Peyer's patch (tissue), 4 donors: ENCODE results near the gene PNPLA3. TPM values are rescaled to one million over a fixed set of nuclear protein-coding genes. Genes with fewer than 3 reads are reported as not detected.

Source experiments
- DNase-seq, 3 donors: peaks; one replicate each; pipeline ENCODE4 v3.0.0-alpha.2; 2017 to 2019
- H3K27ac ChIP-seq, 4 donors: fragments of 200-600 bp; sonication (generic); one replicate each; pipeline ENCODE4 v1.5.1; 2016 to 2019
- H3K27me3 ChIP-seq, 2 donors: fragments of 200-600 bp; sonication (generic); one replicate each; pipeline ENCODE4 v1.5.1; 2019
- H3K36me3 ChIP-seq, 3 donors: fragments of 200-600 bp; sonication (generic); one replicate each; pipeline ENCODE4 v1.5.1; 2016 to 2019
- H3K4me1 ChIP-seq, 4 donors: fragments of 200-600 bp; sonication (generic); one replicate each; pipeline ENCODE4 v1.5.1; 2016 to 2019
- H3K4me3 ChIP-seq, 4 donors: fragments of 200-600 bp; sonication (generic); 1 replicate in 3 of 4; 2 replicates in 1 of 4; pipeline ENCODE4 v1.5.1; 2016 to 2019; ENCODE audit warnings: mild to moderate bottlenecking in 1 of 4
- H3K9me3 ChIP-seq, 4 donors: fragments of 200-600 bp; sonication (generic); one replicate each; pipeline ENCODE4 v1.5.1; 2016 to 2019; ENCODE audit warnings: mild to moderate bottlenecking in 1 of 4
- POLR2A ChIP-seq, 2 donors: fragments of 450-650 bp; IDR thresholded peaks; one replicate each; pipeline ENCODE4 v1.5.1; 2017; ENCODE audit warnings: antibody characterized with exemption in 2 of 2, mild to moderate bottlenecking in 2 of 2, moderate library complexity in 2 of 2
- total RNA-seq, 4 donors: library from RNA; depleted of rRNA; stranded (reverse); fragments of >200 nt; gene quantifications; one replicate each; pipeline ENCODE4 v1.1.0, GENCODE V29; 2016
- TF ChIP-seq, protein P1 (sequence below), 6 experiments: fragments of 450-650 bp in 4 of 6; fragments of 200-600 bp in 2 of 6; sonication (generic) in 1 of 6; IDR thresholded peaks; one replicate each; pipeline ENCODE4 v1.5.1; 2017 to 2019; ENCODE audit warnings: antibody characterized with exemption in 6 of 6, mild to moderate bottlenecking in 3 of 6, moderate library complexity in 1 of 6

The PNPLA3 gene
- total RNA-seq, 4 donors from 2014 or later, result 0.80 to 6.6 (median 2.5) TPM

DNA sequence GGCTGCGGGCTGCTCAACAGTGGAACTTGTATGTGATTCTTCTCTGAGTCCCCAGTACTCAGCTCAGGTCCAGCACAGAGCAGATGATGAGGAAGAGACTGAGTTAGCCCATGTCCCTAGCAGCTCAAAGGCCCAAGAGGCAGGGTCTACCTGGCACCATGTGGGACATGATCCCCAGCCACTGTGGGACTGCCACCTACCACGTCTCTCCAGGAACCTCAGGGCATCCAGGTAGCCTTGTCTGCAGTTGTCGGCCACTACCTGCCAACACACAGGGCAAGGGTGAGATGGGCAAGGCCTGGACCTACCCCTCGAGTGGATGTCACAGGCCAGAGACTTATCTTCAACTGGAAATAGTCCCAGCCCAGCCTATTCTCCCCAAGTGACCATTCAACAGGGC is 36.2 kb upstream of the PNPLA3 start:
- Histone ChIP-seq H3K4me3 (no peak overlapping the region), H3K9me3 (no peaks in the 10 kb centered on the region)
- DNase-seq, result no peak

DNA sequence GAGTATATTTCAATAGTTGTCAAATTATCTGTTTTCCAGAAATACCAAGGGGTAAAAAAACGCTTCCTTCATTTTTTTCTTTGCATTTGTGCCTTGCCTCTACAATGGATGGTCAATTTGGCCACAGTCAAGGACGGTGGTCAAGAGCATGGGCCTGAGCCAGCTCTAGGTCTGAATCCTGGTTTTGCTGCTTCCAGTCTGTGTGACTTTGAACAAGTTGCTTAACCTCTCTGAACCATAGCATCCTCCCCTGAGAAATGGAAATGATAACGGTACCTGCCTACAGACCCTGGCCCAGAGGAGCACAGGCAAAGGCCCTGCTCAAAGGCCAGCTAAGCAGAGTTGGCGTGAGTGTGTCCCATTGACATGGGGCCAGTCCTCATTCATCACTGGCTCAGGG is 34.9 kb upstream of the PNPLA3 start:
- Histone ChIP-seq H3K27ac (no peak overlapping the region), H3K4me1 (no peaks in the 10 kb centered on the region), H3K27me3 (peaks cover 0 to 18% of the 10 kb centered on the region in 2 donors), H3K36me3 (no peaks in the 10 kb centered on the region), H3K4me3 (no peak overlapping the region), H3K9me3 (no peaks in the 10 kb centered on the region)
- DNase-seq, result no peak
- TF ChIP-seq, protein P1, sequence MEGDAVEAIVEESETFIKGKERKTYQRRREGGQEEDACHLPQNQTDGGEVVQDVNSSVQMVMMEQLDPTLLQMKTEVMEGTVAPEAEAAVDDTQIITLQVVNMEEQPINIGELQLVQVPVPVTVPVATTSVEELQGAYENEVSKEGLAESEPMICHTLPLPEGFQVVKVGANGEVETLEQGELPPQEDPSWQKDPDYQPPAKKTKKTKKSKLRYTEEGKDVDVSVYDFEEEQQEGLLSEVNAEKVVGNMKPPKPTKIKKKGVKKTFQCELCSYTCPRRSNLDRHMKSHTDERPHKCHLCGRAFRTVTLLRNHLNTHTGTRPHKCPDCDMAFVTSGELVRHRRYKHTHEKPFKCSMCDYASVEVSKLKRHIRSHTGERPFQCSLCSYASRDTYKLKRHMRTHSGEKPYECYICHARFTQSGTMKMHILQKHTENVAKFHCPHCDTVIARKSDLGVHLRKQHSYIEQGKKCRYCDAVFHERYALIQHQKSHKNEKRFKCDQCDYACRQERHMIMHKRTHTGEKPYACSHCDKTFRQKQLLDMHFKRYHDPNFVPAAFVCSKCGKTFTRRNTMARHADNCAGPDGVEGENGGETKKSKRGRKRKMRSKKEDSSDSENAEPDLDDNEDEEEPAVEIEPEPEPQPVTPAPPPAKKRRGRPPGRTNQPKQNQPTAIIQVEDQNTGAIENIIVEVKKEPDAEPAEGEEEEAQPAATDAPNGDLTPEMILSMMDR (IDR thresholded peaks at IDR 0.05), result no peak
- TF ChIP-seq POLR2A (IDR thresholded peaks at IDR 0.05), result no peak

More for the DNA sequence above, 36.2 kb upstream of the PNPLA3 start:
- no peaks in the 10 kb centered on the region for H3K4me1 ChIP-seq
- no peaks in the 10 kb centered on the region for H3K36me3 ChIP-seq
- TF ChIP-seq POLR2A (IDR thresholded peaks at IDR 0.05), result no peak
- TF ChIP-seq, protein P1 (IDR thresholded peaks at IDR 0.05), result no peak
- H3K27ac ChIP-seq, result no peak overlapping the region
- peaks cover 0 to 18% of the 10 kb centered on the region in 2 donors for H3K27me3 ChIP-seq

DNA sequence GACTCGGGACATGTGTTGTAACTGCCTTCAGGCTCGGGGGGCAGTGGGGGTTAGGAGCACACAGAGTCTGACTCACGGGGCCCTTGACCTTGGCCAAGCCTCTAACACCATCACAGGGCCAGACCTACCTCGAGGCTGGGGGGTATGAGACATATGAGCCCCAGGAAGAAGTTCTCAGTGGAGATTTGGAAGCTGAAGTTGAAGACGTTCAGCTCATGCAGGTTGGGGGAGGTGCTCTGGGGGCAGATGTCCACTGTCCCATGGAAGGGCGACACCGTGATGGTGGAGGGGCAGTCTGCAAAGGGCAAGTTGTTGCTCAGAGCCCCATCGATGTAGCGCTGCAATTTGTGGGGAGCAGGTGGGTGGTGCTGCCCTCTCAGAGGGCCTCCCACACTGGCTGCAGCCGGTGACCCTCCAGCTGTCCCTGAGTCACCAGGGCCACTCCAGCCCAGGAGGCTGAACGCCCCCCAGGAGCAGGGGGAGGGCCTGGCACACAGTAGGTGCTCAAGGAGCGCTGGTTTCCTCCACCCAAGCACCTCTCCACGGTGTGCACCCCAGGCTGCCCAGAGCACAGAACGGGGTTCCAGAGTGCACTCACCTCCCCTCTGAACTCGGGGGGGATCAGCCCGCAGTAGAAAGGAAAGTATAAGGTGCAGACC is 34.3 kb upstream of the PNPLA3 start:
- no peak for DNase-seq
- TF ChIP-seq POLR2A (IDR thresholded peaks at IDR 0.05), result no peak
- TF ChIP-seq, protein P1 (IDR thresholded peaks at IDR 0.05), result no peak
- Histone ChIP-seq H3K4me3 (no peak overlapping the region), H3K9me3 (no peaks in the 10 kb centered on the region), H3K27ac (no peak overlapping the region), H3K36me3 (no peaks in the 10 kb centered on the region), H3K4me1 (no peaks in the 10 kb centered on the region), H3K27me3 (peaks cover 0 to 18% of the 10 kb centered on the region in 2 donors)

DNA sequence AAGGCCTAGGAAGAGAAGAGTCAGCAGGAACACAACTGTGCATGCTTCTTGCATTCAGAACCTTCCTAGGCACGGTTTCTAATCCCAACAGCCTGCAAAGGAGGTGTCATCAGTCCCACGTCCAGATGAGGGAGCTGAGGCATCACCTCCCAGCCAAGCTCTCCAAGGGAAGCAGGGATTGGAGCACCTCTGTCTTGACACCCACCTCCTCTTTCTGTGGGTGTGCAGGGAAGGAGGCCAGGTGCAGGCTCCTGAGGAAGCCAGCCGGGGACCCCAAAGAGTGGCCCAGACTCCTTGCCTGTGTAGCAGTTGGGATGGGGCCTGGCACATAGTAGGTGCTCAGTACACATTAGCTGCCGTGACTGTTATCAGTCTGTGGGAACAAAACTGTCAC is 33.7 kb upstream of the PNPLA3 start:
- no peaks in the 10 kb centered on the region for H3K36me3 ChIP-seq
- no peak overlapping the region for H3K4me3 ChIP-seq
- H3K4me1 ChIP-seq, result no peaks in the 10 kb centered on the region
- no peak overlapping the region for H3K27ac ChIP-seq
- TF ChIP-seq, protein P1 (IDR thresholded peaks at IDR 0.05), result no peak
- no peak for TF ChIP-seq POLR2A (IDR thresholded peaks at IDR 0.05)
- no peak for DNase-seq
- no peaks in the 10 kb centered on the region for H3K9me3 ChIP-seq
- H3K27me3 ChIP-seq, result peaks cover 0 to 18% of the 10 kb centered on the region in 2 donors

DNA sequence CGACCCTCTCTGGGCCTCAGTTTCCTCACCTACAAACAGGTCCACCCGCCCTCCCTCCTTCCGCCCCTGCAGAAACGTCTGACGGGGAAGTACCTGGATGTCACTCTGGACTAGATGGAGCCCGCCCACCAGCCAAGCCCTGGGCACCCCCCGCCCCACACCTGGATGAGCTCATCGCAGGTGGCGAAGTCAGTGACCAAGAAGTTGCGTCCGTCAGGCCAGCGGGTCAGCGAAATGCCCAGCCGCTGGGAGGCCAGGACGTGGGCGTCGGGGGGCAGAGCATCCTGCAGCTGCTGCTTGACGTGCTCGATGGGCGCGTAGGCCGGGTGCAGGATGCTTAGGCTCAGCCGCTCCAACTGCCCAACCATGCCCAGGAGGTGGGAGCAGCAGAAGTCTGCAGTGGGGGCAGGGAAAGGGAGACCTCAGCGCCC is 32.7 kb upstream of the PNPLA3 start:
- Histone ChIP-seq H3K36me3 (no peaks in the 10 kb centered on the region), H3K9me3 (no peaks in the 10 kb centered on the region), H3K4me1 (no peaks in the 10 kb centered on the region), H3K27me3 (peaks cover 0 to 18% of the 10 kb centered on the region in 2 donors), H3K27ac (no peak overlapping the region), H3K4me3 (no peak overlapping the region)
- no peak for DNase-seq
- no peak for TF ChIP-seq POLR2A (IDR thresholded peaks at IDR 0.05)
- TF ChIP-seq, protein P1 (IDR thresholded peaks at IDR 0.05), result no peak
